GM12873 (cell line): ENCODE measurements around the gene ANGPTL3.

Experiments
- CTCF ChIP-seq: IDR thresholded peaks from 2 replicates; pipeline ENCODE4 v1.5.1; 2012; ENCODE audit warnings: low read depth, mild to moderate bottlenecking, moderate library complexity, low read length, control low read depth; ENCODE audit not compliant: insufficient read depth; ENCODE audit errors: missing control alignments

ANGPTL3 gene

DNA sequence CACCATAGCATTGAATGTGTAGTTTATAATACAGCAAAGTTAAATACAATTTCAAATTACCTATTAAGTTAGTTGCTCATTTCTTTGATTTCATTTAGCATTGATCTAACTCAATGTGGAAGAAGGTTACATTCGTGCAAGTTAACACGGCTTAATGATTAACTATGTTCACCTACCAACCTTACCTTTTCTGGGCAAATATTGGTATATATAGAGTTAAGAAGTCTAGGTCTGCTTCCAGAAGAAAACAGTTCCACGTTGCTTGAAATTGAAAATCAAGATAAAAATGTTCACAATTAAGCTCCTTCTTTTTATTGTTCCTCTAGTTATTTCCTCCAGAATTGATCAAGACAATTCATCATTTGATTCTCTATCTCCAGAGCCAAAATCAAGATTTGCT lies at the start of gene ANGPTL3:
ANGPTL3 (plus strand) TSS at position 240 of the 400 bp plus-strand sequence; CDS start at position 287, 47 bp downstream.
- TF ChIP-seq CTCF: no peak

DNA sequence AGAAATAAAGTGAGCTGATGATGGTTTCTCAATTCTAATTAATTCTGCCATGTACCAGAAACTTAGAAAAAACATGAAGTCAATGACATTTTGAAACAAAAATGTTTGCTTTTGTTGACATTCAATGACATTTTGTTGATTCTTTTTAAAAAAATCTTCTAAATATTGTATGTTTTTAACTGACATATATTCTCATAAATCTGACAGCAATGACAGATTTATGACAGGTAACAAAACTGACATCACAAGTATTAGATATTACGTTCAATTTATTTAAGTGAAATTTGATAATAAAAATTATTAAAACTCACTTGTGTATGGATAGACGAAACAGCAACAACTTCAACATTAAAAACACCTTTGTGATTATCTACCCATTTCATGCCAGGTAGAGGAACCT lies 36.0 kb upstream of the ANGPTL3 start:
- TF ChIP-seq CTCF: no peak

DNA sequence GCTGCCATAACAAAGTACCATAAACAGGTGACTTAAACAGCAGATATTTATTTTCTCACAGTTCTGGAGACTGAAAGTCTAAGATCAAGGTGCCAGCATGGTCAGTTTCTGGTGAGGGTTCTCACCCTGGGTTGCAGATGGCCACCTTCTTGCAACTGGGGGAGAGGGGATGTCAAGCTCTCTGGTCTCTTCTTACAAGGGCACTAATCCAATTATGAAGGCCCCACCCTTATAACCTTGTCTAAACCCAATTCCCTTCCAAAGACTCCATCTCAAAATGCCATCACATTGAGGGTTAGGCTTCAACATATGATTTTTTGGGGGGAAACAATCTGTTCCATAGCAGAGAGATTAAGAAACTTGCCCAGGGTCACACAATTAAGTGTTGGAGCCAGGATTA lies 24.8 kb upstream of the ANGPTL3 start:
- TF ChIP-seq CTCF: no peak

DNA sequence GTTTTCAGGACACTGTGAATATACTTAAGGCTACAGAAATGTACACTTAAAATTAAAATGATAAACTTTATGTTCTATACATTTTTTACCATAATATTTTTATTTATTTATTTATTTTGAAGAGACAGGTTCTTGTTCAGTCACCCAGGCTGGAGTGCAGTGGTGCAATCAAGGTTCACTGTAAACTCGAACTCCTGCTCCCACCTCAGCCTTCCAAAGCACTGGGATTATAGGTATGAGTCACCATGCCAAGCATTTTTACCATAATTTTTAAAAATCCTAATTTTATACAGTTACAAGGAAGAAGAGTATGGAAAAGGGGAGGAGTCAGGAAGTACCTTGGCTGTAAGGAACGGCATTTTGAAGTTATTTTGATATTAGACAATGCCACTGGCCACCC lies 23.6 kb upstream of the ANGPTL3 start:
- TF ChIP-seq CTCF: no peak

- TF ChIP-seq CTCF: no peak
Measured at GRCh38 chr1:62585469-62586155, 11.7 kb upstream of the ANGPTL3 start.

DNA sequence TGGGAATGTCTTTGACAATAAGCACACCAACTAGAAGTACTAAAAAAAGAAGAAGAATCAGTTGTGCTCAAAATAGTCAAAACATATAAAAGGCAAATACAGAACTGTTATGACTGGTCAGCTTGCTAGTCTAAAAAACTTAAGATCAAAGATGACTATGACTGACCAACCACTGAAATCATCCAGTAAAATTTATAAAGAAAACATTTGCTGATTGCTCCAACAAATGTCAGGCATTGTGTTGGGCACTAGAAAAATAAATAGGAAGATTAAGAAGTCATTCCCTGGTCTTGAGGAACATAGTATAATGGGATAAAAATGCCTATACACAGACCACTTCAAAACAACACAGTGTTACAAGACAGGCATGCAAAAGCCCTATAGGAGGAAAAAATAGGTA lies 9.3 kb upstream of the ANGPTL3 start:
- TF ChIP-seq CTCF: no peak

DNA sequence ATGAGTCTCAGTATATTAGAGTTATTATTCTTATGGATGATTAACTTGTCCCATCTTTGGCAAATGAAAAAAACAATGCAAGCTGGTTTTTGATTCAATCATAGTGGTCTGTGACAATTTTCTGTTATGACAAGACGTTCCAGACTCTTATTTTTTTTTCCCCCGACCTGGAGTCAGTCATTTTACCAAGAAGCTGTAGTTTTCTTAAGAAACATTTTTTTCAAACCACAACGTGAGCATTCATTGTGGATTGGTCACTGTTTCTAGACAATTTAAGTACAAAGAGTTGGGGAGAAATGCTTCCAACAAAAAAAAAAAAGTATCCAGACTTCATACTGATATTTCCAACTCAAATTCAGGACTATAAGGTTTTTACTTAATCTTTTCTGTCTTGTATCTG lies 8.0 kb upstream of the ANGPTL3 start:
- no peak for TF ChIP-seq CTCF
